Adipose tissue (tissue), 3 donors: ENCODE results near the gene NET1. TPM values are rescaled to one million over a fixed set of nuclear protein-coding genes. Genes with fewer than 3 reads are reported as not detected.

Experiments used
- H3K27ac ChIP-seq: one replicate; pipeline ENCODE4 v1.5.1; 2013; ENCODE audit warnings: low read depth, low read length
- WGBS, 3 donors: extraction: QIAGEN DNeasy Blood & Tissue Kit; methylation state at CpG; one replicate each; pipeline ENCODE4 v1.1.7; 2013; 5-methylcytosine and 5-hydroxymethylcytosine counted together
- polyA plus RNA-seq, 3 donors: library from polyadenylated mRNA; stranded (reverse); fragments of 200-250 nt; gene quantifications; one replicate each; pipeline ENCODE4 v1.2.3, GENCODE V29; 2013
- donor health status: healthy with polysubstance abuse.
- donor health status: Bipolar disorder and iron deficiency.
- donor health status: healthy.

The NET1 gene
- polyA plus RNA-seq, 3 donors, result 32.4 to 96.2 (median 38.6) TPM

DNA sequence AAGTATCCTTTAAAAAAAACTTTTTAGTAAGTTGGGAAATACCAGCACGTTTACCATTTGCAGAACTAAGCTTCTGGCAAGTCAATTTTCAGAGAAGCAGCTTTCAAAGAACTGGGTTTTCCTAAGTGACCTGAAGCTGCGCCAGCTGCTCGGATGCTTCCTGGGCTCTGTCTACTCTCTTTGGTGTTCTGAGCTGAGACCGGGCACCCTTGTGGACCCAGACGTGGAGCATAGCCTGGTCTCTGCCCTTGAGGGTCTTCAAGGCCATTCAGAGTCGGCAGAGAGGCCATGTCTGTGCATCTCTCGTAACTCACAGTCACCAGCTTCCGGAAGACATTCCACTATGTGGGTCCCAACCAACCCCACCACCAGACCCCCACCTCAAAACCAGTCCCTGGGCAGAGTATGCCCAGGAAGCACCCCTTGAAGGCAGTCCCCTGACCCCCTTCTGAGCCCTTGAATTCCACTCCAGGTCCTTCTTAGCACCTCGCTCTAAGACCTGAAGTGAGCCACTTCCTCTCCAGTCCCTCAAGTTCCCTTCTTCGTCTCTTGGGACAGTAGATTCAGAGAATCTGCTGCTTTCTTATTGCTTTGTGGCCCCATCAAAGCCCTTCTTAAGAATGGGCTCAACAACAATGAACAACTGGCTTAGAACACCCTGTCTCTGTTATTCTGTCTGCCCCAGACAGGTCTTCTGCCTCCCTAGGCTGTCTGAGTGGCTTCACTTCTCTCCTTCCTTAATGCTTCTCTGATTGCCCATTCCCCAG is 78.5 kb downstream of the NET1 start:
- no peak overlapping the region for H3K27ac ChIP-seq
- WGBS, 3 donors, result 74 to 93% (median 81%) methylated on average over 10 of the region's 10 CpGs

DNA sequence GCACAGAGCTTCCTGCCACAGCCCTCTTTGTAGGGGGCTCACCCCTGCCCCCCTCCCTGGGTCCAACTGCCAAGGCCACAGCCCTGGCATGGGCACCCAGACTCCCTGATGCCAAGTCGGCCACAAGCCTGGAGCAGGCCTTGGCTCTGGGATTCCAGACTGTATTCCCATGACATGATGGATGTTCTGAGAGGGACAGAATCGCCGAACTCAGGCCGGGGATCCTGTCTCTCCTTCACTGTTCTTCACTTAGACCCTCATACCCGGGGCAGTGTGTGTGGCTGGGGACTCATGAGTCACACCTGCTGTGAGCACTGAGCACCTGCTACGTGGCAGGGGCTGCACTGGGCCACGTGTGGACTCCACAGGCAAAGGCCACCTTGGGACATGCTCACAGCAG is 79.1 kb downstream of the NET1 start:
- no peak overlapping the region for H3K27ac ChIP-seq
- WGBS, 3 donors, result 79 to 92% (median 84%) methylated on average over 7 of the region's 7 CpGs

DNA sequence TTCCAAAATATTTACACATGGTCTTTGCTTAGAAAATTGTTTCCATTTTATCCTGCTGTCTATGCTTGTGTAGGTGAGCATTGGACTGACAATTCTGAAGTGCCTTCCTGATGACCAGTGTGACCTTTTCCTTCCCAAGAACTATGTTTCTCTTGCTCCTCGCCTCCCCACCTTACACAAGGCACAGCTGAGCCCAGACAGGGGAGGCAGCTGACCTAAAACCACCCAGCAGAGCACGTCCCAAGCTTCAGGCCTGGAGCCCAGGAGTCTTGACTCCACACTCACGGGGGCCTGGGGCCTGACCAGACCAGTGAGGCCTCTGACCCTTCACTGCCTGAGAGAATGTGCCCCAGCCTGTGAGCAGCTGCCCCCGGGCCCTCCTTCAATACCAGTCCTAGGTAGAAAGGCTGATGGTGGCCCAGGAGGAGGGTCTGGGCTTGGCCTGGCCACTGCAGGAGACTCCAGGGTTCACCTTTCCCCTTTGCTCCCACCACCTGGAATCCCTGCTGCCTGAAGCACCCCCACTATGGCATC is 80.0 kb downstream of the NET1 start:
- 89 to 95% (median 92%) methylated on average over 4 of the region's 4 CpGs for WGBS, 3 donors
- no peak overlapping the region for H3K27ac ChIP-seq

DNA sequence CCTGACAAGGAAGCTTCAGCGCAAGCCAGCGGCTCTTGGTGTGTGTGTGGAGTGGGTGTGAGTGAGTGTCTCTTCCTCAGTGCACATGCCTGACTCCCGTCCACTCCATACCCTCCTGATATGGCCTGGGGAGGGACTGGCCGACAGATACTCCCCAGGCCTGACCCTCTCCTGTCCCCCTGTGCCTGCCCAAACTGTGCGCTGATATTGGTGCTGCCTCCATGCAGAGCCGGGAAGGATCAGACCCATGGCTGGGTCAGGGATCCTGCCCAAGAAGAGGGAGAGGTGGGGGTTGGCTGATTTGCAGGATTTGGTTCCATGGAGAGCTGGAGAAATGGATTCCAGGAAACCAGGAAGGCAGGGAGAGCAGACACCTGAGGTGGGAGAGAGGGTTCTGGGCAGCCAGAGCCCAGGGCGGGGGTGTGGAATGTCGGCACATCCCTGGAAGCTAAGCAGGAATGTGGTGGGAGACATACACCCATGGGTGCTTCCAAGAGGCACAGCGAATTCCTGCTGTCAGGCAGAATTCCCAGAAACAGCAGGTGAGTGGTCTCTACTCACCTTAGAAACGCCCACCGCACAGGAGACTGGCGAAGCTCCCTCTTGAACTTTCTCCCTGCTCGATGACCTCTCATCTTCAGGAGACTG is 80.7 kb downstream of the NET1 start:
- no peak overlapping the region for H3K27ac ChIP-seq
- 88 to 93% (median 89%) methylated on average over 13 of the region's 13 CpGs for WGBS, 3 donors

DNA sequence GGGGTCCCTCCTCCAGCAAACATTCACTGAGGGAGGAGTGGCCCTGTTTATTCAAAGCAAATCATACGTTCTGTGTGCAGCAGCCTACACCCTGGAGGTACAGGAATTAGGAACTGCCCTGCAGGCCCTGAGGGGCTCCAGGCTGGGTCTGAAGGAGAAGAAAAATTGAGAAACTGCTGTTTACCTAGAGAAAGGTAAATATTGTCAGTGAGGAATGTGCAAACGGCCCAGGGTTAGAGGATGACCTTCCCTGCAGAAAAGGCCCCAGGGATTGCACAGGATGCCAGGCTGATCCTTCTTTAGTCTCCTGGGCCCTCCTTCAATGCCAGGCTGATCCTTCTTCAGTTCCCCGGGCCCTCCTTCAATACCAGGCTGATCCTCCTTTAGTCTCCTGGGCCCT is 81.3 kb downstream of the NET1 start:
- H3K27ac ChIP-seq, result no peak overlapping the region
- WGBS, 3 donors, result 47 to 85% (median 75%) methylated on average over 3 of the region's 3 CpGs

DNA sequence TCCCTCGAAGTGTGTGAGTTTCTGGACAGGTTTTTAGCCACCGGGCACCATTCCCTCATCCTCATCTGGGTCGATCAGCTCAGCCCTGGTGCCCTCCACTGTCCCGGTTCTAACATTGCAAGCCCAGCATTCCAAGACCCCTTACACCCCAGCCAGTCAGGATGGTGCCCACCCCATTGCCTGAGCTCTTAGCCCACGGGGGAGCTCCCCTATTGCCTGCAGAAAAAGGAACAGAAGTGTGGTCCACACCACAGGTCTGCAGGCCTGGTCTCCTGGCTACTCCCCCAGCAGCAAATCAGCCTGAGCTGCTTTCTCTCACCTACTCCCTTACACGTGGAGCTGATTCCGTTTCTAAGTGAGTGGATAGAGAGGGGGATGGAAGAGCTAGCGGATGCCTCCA is 82.3 kb downstream of the NET1 start:
- H3K27ac ChIP-seq, result no peak overlapping the region
- 79 to 90% (median 86%) methylated on average over 8 of the region's 8 CpGs for WGBS, 3 donors

DNA sequence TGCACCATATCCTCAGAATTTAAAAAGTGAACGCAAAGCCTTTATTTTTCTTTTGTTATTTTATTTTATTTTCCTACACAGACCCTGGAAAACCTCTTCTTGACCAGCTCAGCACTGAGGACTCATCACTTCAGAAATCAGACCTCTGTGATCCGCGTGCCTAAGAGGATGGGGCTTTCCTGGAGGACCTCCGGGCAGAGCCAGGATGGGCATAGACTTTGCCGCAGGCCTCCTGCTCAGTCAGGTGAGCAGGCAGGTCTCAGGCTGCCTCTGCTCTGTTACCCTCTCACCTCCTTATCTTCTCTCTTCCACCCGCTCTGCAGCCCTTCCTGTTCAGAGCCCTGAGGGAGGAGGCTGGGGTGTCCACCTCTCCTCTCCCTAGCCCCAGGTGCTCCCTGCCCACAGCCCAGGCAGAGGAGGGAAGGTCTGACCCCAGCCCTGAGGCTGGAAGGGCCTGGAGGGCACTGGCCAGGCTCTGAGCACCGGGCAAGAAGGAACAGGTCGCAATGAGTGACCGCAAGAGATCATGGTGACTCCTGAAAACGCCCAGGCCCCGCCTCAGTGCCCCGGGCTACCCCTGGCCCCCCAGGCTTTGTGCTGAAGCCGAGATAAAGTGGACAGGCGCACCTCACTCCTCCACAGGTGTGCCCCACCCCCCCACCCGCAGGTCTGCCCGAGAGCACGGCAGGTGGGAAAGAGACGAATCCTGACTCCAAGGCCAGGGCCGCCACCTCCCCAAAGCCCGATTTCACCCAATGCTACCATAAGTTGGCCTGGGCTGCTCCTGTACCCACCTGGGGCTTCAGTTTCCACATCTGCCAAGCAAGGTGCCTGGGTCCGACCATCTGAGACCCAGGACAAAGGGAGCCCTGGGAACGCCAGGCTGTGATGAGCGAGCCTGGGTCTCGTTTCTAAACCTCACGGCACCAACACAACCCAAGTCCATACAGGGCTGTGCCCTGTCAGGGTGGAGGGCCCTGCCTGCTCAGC is 84.2 kb downstream of the NET1 start:
- WGBS, 3 donors, result 80 to 92% (median 88%) methylated on average over 25 of the region's 25 CpGs
- H3K27ac ChIP-seq, result no peak overlapping the region

DNA sequence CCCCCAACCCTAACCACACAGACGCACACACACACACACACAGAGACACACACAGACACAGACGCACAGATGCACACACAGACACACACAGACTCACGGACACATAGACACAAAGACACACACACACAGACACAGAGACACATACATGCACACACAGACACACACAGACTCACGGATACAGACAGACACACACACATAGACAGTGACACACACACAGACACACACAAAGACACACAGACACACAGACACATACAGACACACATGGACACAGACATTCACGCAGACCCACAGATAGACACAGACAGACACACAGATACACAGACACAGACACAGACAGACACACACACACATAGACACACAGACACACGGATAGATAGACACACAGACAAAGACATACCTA is 84.9 kb downstream of the NET1 start:
- no peak overlapping the region for H3K27ac ChIP-seq
- 87 to 96% (median 94%) methylated on average over 6 of the region's 6 CpGs for WGBS, 3 donors

DNA sequence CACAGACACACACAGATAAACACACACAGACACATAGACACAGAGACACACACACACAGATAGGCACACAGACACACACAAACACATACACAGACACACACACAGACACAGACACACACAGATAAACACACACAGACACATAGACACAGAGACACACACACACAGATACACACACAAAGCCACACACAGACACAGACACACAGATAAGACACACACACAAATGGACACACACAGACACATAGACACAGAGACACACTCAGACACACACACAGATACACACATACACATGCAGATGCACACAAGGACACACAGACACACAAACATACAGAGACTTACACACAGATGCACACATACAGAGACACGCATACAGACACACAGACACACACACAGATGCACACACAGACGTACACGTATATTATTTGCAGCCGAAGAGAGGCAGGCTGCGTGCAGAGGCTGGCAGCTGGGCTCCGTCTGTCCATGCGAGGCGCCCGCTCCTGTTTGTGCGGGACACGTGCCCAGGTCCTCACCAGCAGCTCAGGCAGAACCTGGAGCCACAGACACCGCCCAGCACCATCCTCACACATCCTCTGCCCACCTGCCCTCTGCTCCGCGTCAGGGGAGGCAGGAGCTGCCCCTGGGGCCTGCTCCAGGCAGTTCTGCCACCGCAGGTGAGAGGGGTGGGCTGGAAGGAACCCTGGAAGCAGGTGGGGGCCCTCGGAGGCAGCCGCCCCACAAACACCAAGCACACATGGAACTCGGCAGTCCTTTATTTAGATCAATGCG is 85.8 kb downstream of the NET1 start:
- H3K27ac ChIP-seq, result no peak overlapping the region
- 91 to 96% (median 94%) methylated on average over 19 of the region's 19 CpGs for WGBS, 3 donors

DNA sequence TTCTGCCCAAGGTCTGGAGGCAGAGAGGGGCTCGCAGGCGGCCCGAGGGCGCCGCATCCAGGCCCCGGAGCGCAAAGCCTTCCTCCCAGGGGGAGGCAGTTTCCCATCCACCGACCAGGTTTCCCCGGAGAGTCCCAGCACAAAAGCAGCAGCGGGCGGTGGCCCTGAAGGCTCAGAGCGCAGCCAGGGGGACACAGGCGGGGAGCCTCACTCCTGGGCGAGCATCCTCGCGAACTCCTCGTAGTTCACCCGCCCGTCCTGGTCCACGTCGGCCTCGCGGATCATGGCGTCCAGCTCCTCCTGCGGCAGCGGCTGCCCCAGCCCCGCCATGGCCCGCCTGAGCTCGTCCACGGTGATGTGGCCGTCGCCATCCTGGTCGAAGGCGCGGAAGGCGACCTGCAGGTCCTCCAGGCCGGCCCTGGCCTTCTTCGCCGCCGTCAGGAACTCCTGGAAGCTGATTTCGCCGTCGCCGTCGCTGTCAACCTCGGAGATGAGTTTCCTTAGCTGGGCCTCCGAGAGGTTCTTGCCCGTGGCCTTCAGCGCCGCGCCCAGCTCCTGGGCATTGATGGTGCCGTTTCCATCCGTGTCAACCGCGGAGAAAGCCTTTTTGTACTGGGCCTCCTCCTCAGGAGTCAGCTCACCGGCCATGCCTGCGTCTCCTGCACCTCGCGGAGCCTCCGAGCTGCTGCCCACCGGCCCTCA is 86.6 kb downstream of the NET1 start:
- WGBS, 3 donors, result 94 to 96% (median 95%) methylated on average over 56 to 61 of the region's 61 CpGs
- H3K27ac ChIP-seq, result no peak overlapping the region

DNA sequence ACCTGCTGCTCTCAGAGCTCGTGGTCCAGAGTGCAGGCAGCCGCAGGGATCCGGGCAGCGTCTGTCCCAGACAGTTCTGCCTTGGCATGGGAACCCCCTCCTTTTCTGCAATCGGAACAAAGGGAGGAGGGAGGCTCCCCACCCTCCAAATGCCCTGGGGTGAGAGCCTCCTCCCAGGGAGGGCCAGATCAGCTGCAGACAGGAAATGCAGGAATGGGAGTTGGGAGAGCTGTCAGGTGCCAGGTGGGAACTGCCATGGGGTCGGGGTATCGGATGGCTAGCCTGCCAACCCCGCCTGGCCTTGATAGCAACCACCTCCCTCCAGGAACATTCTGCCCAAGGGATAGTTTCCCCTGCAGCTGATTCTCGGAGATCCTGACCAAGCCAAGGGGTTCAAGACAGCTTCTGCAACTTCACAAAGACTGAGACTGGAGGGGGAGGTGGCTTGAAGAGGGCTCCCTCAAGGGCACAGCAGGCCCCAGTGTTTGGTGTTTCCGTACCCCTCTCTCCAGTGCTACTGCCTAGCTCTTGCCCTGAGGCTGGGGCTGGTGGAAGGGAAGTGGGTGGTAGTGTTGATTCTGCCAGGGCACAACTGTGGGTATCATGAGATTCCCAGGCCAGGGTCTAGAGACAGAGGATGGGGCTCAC is 87.3 kb downstream of the NET1 start, which contains the start of gene CALML5:
Gene CALML5 (minus strand): TSS at position 78 of the 648 bp plus-strand sequence. CDS start 132 bp downstream, outside the sequence.
- no peak within 1 kb of the TSS for H3K27ac ChIP-seq
- 71 to 89% (median 88%) methylated on average over 10 of the region's 10 CpGs for WGBS, 3 donors

DNA sequence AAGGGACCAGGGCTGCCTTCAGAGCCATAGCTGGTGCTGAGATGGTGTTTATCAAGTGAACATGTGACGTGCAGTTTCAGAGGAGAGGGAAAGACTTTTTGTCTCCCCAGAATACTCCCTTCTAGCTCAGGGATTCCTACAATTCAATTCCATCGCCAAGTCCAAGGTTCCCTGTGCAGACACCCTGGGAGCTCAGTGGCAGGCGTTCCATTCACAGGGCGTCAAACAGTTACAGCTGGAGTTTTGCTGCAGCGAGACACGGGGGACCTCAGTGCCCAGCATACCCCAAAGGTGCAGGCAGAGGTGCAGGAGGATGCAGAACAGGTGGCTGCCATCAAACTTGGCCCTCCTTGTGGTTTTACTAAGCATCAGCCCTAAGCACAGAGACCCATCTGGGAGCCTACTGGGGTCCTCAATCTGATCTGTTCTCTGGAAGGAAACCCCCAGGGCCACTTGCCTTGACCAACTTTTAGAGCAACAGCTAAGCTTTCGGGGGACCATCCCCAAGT is 87.9 kb downstream of the NET1 start:
- WGBS, 3 donors, result 93 to 94% (median 93%) methylated on average over 7 of the region's 7 CpGs
- H3K27ac ChIP-seq, result no peak overlapping the region

DNA sequence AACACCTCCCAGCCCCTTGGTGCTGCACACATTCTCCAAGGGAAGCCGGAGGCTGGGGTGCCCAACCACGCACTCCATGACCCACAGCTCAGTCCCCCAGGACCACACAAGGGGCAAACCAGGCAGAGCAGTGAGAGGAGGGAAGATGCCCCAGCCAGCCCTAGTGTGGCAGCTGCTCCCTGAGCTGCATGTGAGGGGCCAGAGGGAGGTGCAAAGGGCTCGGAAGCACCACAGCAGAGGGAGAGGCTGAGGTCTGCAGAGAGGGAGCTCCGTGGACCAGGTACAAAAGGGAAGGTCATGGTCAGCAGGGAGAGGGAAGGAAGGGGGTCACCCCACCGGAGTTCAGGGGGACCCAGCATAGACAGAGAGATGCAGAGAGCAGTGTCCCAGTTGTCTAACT is 88.6 kb downstream of the NET1 start:
- H3K27ac ChIP-seq, result no peak overlapping the region
- 83 to 91% (median 86%) methylated on average over 5 of the region's 5 CpGs for whole genome bisulfite sequencing, 3 donors

DNA sequence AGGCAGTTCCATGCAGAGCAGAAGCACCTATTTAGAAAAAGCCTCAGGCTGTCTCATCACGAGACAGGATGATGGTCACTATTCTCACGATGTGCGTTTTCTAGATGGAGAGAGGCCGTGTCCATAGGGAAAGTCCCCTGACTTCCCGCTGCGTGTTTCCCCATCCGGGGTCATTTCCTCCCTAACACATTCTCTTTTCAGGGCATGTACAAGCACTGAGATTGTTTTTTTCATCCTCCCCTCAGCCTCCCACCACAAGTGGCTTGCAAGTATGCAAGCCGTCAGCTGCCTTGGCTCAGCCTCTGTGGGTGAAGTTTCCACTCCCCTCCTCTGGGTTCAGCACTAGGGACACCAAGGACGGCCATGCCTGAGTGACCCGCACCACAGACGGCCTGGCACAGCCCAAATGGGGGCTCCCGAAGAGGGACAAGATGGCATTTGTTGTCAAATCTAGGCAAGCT is 89.7 kb downstream of the NET1 start:
- 61 to 81% (median 69%) methylated on average over 12 of the region's 12 CpGs for whole genome bisulfite sequencing, 3 donors
- H3K27ac ChIP-seq, result no peak overlapping the region

DNA sequence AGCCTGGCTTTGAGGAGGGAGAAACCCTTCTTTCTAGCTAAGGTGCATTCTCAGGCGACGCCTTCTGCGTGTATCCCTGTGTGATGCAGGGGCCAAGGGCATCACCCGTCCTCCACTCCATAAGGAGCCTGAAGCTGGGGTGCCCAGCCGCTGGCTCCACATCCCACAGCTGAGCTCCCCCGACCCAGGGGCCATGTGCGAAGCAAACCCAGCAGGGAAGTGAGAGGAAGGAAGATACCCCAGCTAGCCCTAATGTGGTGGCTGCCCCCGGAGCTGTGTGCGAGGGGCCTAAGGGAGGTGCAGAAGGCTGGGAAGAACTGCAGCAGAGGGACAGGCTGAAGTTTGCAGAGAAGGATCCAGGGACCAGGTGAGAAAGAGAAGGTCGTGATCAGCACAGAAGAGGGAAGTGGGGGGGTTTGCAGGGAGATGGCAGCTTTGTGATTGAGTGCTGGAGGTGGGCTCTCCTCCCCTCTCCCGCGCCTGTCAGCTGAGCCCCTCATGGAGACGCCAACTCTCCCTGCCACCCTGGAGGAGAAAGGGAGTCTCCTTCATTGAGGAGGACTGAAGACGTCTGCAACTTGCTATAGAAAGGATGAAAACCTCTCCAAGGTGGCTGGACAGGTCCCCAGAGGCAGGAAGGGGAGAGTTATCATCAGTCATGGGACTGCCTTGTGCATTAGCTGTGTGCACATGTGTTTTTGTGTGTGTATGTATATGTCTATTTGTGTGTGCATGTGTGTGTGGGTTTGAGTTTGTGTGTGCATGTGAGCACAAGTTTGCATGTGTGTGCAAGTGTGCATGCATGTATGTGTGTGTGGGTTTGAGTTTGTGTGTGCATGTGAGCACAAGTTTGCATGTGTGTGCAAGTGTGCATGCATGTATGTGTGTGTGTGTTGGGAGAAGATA is 90.5 kb downstream of the NET1 start:
- H3K27ac ChIP-seq, result no peak overlapping the region
- 77 to 87% (median 83%) methylated on average over 12 to 14 of the region's 14 CpGs for WGBS, 3 donors

DNA sequence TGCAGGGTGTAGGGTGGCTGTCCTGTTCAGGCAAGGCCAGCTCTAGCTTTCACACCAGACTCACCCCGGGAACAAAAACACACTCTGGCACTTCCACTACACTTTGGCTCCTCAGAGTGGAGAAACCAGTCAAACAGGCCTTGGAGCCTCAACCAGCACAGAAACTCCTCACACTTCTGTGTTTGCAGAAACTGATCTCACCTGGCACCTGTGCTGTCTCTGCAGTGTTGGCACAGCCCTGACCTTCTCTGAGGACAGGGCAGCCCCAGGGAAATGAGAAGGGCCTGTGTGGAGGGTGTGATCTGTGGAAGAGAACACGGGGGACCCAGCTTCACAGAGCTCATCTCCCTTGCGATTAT is 91.1 kb downstream of the NET1 start:
- H3K27ac ChIP-seq, result no peak overlapping the region
- WGBS, 3 donors, result 33 to 84% (median 67%) methylated on average over 3 of the region's 3 CpGs
